HG02623 (cell line): ENCODE data around the gene SRRT.
"Not testable (repeated sequence)": the region's sequence is repeated elsewhere in the genome, so short reads cannot be mapped to it uniquely, and the experiment has no call there.

ENCODE experiments used
- ATAC-seq: cut with Tn5 transposase; IDR thresholded peaks from one replicate; pipeline ENCODE4 v1.9.1; 2021; ENCODE audit warnings: moderate library complexity; ENCODE audit not compliant: unreplicated experiment

Gene SRRT

GRCh38 chr7:100854146-100854895 is 20.6 kb upstream of the SRRT start:
- ATAC-seq, result no peak

- ATAC-seq, result not testable (repeated sequence)
Observed at GRCh38 chr7:100854899-100855298, 20.0 kb upstream of the SRRT start.

- no peak for ATAC-seq
Observed at GRCh38 chr7:100855515-100855914, 19.4 kb upstream of the SRRT start.

GRCh38 chr7:100856871-100857282 is 18.0 kb upstream of the SRRT start:
- no peak for ATAC-seq

GRCh38 chr7:100859856-100860255 is 15.0 kb upstream of the SRRT start:
- ATAC-seq, result no peak

- no peak for ATAC-seq
Observed at GRCh38 chr7:100860702-100861615, 13.9 kb upstream of the SRRT start.

- ATAC-seq, result no peak
Observed at GRCh38 chr7:100861616-100861985, 13.3 kb upstream of the SRRT start.

GRCh38 chr7:100863406-100863950 is 11.4 kb upstream of the SRRT start:
- ATAC-seq, result no peak

- no peak for ATAC-seq
Observed at GRCh38 chr7:100864263-100864845, 10.5 kb upstream of the SRRT start.

- no peak for ATAC-seq
Observed at GRCh38 chr7:100865372-100865911, 9.5 kb upstream of the SRRT start.

- no peak for ATAC-seq
Observed at GRCh38 chr7:100865938-100866728, 8.8 kb upstream of the SRRT start.

GRCh38 chr7:100866729-100867039 is 8.2 kb upstream of the SRRT start:
- ATAC-seq, result no peak

- no peak for ATAC-seq
Observed at GRCh38 chr7:100867040-100867775, 7.7 kb upstream of the SRRT start, which contains the start of gene TRIP6. Gene TRIP6 (plus strand): TSS chr7:100867387. CDS start chr7:100867498, 111 bp downstream.

GRCh38 chr7:100867776-100868485 is 7.0 kb upstream of the SRRT start:
- ATAC-seq, result no peak

- ATAC-seq, result no peak
Observed at GRCh38 chr7:100873599-100874299, 1.2 kb upstream of the SRRT start.

- ATAC-seq, result no peak
Observed at GRCh38 chr7:100874300-100874576, 665 bp upstream of the SRRT start.

- peak; percentile 21 for ATAC-seq
Observed at GRCh38 chr7:100875356-100875751, 451 bp downstream of the SRRT start.

GRCh38 chr7:100878013-100878412 is 3.1 kb downstream of the SRRT start:
- ATAC-seq, result no peak

- ATAC-seq, result no peak
Observed at GRCh38 chr7:100878685-100879084, 3.8 kb downstream of the SRRT start.
